Loucy (cell line): ENCODE results near the gene VASN.

Experiments used
- H2AFZ ChIP-seq: fragments of 200-600 bp; sonication (generic); 2 replicates; pipeline ENCODE4 v1.6.0; 2016; ENCODE audit warnings: antibody characterized with exemption, mild to moderate bottlenecking, low read length, moderate library complexity
- H3F3A ChIP-seq: fragments of 200-600 bp; 2 replicates; pipeline ENCODE4 v1.6.0; 2016; ENCODE audit warnings: antibody characterized with exemption, low read depth, mild to moderate bottlenecking
- H3K27me3 ChIP-seq: fragments of 200-600 bp; sonication (generic); 2 replicates; pipeline ENCODE4 v1.6.1; 2014; ENCODE audit warnings: low read length, mild to moderate bottlenecking; ENCODE audit not compliant: insufficient read depth, poor library complexity, severe bottlenecking
- H3K36me3 ChIP-seq: fragments of 200-600 bp; sonication (generic); 2 replicates; pipeline ENCODE4 v1.6.1; 2016; ENCODE audit warnings: low read length; ENCODE audit not compliant: insufficient read depth
- H3K4me1 ChIP-seq: fragments of 200-600 bp; sonication (generic); 2 replicates; pipeline ENCODE4 v1.5.1; 2014; ENCODE audit warnings: low read length, mild to moderate bottlenecking; ENCODE audit not compliant: insufficient read depth, poor library complexity, severe bottlenecking
- H3K4me2 ChIP-seq: fragments of 200-600 bp; sonication (generic); 2 replicates; pipeline ENCODE4 v1.6.0; 2014; ENCODE audit warnings: antibody characterized with exemption, low read length, low read depth, mild to moderate bottlenecking; ENCODE audit not compliant: poor library complexity, severe bottlenecking
- H3K4me3 ChIP-seq: fragments of 200-600 bp; sonication (generic); 2 replicates; pipeline ENCODE4 v1.5.1; 2014; ENCODE audit warnings: low read length, mild to moderate bottlenecking, mixed read lengths; ENCODE audit not compliant: poor library complexity, severe bottlenecking
- H3K79me2 ChIP-seq: fragments of 200-600 bp; sonication (generic); 2 replicates; pipeline ENCODE4 v1.6.1; 2014; ENCODE audit warnings: low read length; ENCODE audit not compliant: insufficient read depth
- H3K9ac ChIP-seq: fragments of 200-600 bp; sonication (generic); 2 replicates; pipeline ENCODE4 v1.6.0; 2014; ENCODE audit warnings: mild to moderate bottlenecking, low read depth, low read length, moderate library complexity; ENCODE audit not compliant: poor library complexity, severe bottlenecking
- H3K9me2 ChIP-seq: fragments of 200-600 bp; sonication (generic); replicated peaks from 2 replicates; pipeline ENCODE4 v1.6.1; 2016; ENCODE audit warnings: low read depth, low read length, mixed read lengths
- H3K9me3 ChIP-seq: fragments of 200-600 bp; sonication (generic); 2 replicates; pipeline ENCODE4 v1.6.1; 2014; ENCODE audit warnings: mild to moderate bottlenecking, antibody characterized with exemption, low read length, low read depth; ENCODE audit not compliant: insufficient read depth
- H4K20me1 ChIP-seq: fragments of 200-600 bp; sonication (generic); 2 replicates; pipeline ENCODE4 v1.6.0; 2014; ENCODE audit warnings: antibody characterized with exemption, low read length, mild to moderate bottlenecking; ENCODE audit not compliant: insufficient read depth, poor library complexity, severe bottlenecking
- EZH2phosphoT487 ChIP-seq: fragments of 200-600 bp; IDR thresholded peaks from 2 replicates; pipeline ENCODE4 v1.6.1; 2018; ENCODE audit warnings: antibody characterized with exemption, mild to moderate bottlenecking, moderate library complexity, borderline replicate concordance
- TF ChIP-seq, protein P1 (sequence below): fragments of 200-600 bp; sonication (generic); conservative IDR thresholded peaks from 2 replicates; pipeline ENCODE4 v1.5.1; 2014; ENCODE audit warnings: mild to moderate bottlenecking, antibody characterized with exemption, low read length

VASN gene

DNA sequence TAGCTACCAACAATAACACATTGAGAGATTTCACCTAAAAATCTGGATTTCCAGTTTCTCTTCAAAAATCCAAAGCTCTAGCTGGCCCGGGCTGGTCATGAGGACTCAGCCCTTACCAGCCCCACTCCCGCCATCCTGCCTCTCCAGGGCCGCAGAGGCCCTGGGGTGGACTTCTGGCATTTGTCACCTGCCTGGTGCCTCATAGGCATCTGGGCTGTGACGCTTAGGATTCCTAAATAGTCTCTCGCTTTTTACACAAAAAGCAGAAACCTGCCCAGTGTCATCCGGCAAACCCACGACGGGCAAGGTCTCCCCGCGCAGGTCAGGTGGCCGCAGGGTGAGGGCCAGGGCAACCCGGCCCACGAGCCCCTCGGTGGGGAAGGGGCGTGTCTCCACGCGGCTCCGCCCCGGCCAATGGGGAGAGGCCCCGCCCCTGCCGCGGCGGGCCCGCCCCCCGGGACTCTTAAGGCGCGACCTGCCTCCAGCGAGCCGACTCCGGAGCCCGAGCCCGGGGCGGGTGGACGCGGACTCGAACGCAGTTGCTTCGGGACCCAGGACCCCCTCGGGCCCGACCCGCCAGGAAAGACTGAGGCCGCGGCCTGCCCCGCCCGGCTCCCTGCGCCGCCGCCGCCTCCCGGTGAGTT, at the start of gene VASN:
VASN (plus strand) TSS at position 492 of the 644 bp plus-strand sequence. CDS start 9,030 bp downstream, outside the sequence.
- Histone ChIP-seq H3F3A (no peaks in the 10 kb centered on the region), H3K9me3 (no peaks in the 10 kb centered on the region), H3K9ac (no peak within 1 kb of the TSS), H4K20me1 (no peaks in the 10 kb centered on the region), H2AFZ (no peak within 1 kb of the TSS), H3K4me3 (no peak within 1 kb of the TSS), H3K27me3 (no peaks in the 10 kb centered on the region), H3K9me2 (no peaks in the 10 kb centered on the region), H3K79me2 (no peaks in the 10 kb centered on the region), H3K4me1 (no peaks in the 10 kb centered on the region), H3K36me3 (no peaks in the 10 kb centered on the region), H3K4me2 (no peak within 1 kb of the TSS)
- TF ChIP-seq, protein P1, sequence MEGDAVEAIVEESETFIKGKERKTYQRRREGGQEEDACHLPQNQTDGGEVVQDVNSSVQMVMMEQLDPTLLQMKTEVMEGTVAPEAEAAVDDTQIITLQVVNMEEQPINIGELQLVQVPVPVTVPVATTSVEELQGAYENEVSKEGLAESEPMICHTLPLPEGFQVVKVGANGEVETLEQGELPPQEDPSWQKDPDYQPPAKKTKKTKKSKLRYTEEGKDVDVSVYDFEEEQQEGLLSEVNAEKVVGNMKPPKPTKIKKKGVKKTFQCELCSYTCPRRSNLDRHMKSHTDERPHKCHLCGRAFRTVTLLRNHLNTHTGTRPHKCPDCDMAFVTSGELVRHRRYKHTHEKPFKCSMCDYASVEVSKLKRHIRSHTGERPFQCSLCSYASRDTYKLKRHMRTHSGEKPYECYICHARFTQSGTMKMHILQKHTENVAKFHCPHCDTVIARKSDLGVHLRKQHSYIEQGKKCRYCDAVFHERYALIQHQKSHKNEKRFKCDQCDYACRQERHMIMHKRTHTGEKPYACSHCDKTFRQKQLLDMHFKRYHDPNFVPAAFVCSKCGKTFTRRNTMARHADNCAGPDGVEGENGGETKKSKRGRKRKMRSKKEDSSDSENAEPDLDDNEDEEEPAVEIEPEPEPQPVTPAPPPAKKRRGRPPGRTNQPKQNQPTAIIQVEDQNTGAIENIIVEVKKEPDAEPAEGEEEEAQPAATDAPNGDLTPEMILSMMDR: no peak
- TF ChIP-seq EZH2phosphoT487: no peak

DNA sequence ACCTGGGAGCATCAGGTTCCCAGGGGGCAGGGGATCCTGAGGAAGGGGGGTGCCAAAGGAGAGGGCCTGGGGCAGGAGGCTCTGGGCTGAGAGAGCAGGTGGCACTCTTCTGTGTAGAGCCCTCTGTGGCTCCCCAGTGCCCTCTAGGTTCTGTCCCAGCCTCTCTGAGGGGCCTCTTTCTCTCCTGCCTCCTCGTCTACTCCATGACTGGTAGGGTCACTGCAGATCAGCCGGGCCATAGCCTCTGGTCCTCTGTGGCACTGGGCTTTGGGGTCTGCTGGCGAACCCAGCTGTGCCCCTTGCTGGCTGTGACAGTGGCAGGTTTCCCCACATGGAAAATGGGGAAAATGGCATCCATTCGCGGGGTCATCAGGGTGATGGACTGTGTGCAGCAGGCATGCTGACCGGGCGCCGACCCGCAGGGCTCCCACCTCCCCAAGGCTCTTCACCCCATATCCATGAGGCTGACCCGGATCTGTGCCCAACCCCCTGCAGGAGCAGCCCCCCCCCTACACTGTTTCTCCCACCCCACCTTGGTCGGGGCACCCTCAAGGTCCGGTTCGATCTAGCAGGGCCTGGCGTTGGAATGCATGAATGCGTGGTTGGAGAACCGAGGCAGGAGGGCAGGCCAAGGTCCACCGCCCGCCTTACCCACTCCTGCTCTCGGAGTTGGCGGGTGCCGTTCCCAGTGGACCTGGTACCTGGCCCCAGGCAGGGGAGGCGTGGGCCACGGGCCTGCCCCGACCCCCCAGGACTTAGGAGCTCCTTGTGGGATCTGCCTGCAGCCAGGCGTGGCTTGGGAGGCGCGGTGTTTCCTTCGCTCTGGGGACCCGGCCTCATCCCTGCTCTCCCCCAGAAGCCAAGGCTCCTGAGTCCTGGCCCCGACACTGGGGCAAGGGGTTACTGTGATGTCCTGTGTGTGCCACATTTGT, 49.3 kb upstream of the VASN start:
- Histone ChIP-seq H3K79me2 (0 out of 2 replicates have a peak, but pooled peaks cover 3% of the 10 kb centered on the region), H3K9me3 (no peaks in the 10 kb centered on the region), H3K4me3 (no peak overlapping the region), H3K4me2 (no peak overlapping the region), H4K20me1 (no peaks in the 10 kb centered on the region), H3K27me3 (no peaks in the 10 kb centered on the region), H3K4me1 (peaks cover 4% of the 10 kb centered on the region), H2AFZ (no peak overlapping the region), H3F3A (no peaks in the 10 kb centered on the region), H3K36me3 (no peaks in the 10 kb centered on the region), H3K9ac (no peak overlapping the region), H3K9me2 (no peaks in the 10 kb centered on the region)
- TF ChIP-seq EZH2phosphoT487: no peak
- TF ChIP-seq, protein P1: no peak

DNA sequence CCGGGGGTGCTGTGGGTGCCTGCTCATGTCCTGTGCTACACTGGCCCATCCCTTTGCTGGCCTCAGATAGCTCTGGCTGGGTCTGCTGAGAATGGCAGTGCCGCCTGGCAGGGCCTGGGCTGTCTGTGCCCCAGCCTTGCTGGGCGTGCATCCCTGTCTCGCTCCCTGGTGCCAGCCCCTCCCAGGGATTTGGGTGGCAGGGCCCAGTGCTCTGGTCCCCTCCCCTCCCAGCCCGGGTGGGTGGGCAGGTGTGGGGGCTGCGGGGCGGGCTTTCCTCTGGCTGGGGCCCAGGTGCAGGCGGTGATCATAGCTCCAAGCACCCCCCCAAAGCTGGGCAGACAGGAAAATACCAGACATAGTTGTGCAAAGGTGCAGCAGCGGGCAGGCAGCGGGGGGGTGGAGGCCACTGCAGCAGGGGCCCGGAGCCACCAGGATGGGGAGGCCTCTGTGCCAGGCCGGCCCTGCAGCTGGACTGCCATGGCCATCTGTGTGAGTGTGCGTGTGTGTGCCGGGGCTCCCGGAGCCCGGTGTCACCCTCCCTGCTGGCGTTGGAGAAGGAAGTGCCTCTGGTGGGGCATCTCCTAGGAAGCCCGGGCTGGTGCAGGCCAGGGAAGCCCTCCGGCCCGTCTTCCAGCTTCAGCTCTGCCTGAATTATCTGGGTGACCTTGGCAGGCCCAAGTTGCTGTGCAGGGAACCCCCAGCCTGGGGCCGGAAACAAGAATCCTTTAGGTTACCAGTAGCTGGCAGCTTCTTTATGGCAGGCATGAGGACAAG, 48.4 kb upstream of the VASN start:
- no peaks in the 10 kb centered on the region for H4K20me1 ChIP-seq
- H3K27me3 ChIP-seq: no peaks in the 10 kb centered on the region
- TF ChIP-seq, protein P1: no peak
- TF ChIP-seq EZH2phosphoT487: no peak
- no peaks in the 10 kb centered on the region for H3K9me3 ChIP-seq
- H3K9ac ChIP-seq: no peak overlapping the region
- H3K4me1 ChIP-seq: peaks cover 2% of the 10 kb centered on the region
- no peak overlapping the region for H3K4me2 ChIP-seq
- no peaks in the 10 kb centered on the region for H3K9me2 ChIP-seq
- H2AFZ ChIP-seq: no peak overlapping the region
- 0 out of 2 replicates have a peak, but pooled peaks cover 1% of the 10 kb centered on the region for H3K79me2 ChIP-seq
- H3F3A ChIP-seq: no peaks in the 10 kb centered on the region
- no peaks in the 10 kb centered on the region for H3K36me3 ChIP-seq
- H3K4me3 ChIP-seq: no peak overlapping the region
